Erythroblast (primary cell): ENCODE measurements around the gene RAP1GAP2.

Experiments
- GATA1 ChIP-seq: IDR thresholded peaks from 2 replicates; pipeline ENCODE4 v1.6.1; 2011; ENCODE audit warnings: low read depth, mild to moderate bottlenecking, control low read depth, low read length, moderate library complexity
- POLR2A ChIP-seq: IDR thresholded peaks from 2 replicates; pipeline ENCODE4 v1.6.1; 2011; ENCODE audit warnings: mild to moderate bottlenecking, low read length

DNA sequence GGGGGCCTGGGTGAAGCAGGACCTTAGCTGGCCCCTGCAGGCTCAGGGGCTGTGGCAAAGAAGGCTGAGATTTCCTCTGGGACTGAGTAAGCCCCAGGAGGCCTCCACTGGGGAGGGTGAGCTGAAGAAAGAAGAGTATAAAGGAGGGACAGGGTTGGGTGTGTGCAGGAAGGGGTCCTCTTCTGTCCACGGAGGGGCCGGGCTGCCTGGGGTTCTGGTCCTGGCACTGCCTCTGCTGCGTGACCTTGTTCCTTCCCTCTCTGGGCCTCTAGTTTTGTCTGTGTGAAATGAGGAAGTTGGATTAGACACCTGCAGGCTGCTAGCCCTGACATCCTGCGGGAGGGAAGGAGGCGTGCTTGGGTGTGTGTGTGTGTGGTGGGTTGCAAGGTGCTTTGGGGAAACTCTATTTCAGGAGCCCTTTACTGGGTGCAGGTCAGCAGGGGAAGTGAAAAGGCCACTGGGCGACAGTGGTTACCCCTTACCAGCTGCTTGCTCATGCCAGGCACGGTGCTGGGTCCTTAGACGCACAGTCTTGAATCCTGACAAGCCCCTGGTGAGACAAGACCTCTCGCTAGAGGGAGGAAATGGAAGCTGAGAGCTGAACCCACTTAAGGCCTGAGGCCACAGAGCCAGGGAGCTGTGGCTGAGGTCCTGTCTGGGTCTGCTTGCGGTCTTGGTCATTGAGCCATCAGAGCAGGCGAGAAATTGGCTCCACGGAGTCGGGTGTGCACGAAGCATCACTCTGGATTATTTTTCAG is 206.5 kb downstream of the RAP1GAP2 start:
- TF ChIP-seq POLR2A (no peak), GATA1 (no peak)
